ENCODE measurements around the gene ATXN10.

The ATXN10 gene

GRCh38 chr22:45891996-45892621 lies 220.5 kb downstream of the ATXN10 start:
- no peak for DNase-seq (ENCODE audit: low spot score)

- DNase-seq (ENCODE audit: low spot score): no peak
Measured at GRCh38 chr22:45892681-45893461, 221.2 kb downstream of the ATXN10 start.

GRCh38 chr22:45893516-45893915 lies 221.9 kb downstream of the ATXN10 start:
- DNase-seq (ENCODE audit: low spot score): no peak

All from hematopoietic multipotent progenitor cell treated with erythropoietin and hydrocortisone succinate and interleukin-3 and kit ligand, for 17 days (in vitro differentiated cells).